ENCODE data around the gene PMFBP1.

The PMFBP1 gene

DNA sequence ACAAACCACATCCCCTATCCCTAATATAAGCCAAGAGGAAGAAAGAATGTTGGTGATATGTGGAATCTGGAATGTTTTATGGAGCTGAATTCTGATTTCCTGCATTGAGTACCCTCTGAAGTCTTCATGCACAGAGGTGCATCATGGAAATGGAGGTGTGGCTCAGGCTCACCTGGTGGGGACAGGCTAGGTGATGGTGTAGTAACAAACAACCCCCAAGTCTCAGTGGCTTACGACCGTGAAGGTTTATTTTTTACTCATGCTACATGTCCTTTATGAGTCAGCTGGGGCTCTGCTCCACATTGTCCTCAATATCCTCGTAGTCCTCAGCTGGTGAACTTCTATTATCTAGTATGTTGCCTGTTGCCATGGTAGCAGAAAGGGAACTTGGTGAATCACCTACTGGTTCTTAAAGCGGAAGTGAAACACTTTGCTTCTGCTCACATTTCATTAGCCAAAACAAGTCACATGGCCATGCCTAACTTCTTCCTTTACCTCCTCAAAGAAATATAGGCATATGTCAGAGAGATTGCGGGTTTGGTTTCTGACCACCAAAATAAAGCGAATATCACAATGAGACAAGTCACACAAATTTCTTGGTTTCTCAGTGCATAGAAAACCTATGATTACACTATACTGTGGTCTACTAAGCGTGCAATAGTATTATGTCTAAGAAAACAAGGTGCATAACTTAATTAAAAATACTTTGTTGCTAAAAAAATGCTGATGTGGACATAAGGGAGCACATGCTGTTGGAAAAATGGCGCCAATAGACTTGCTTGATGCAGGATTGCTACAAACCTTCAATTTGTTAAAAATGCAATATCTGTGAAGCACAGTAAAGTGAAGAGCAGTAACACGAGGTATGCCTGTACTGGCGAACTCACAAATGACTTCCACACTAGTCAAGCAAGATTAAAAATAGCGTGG lies at the start of gene PMFBP1:
Gene PMFBP1 (minus strand): TSS at position 51 of the 930 bp plus-strand sequence. CDS start 947 bp downstream, outside the sequence.
- peak; percentile 60 for DNase-seq

DNA sequence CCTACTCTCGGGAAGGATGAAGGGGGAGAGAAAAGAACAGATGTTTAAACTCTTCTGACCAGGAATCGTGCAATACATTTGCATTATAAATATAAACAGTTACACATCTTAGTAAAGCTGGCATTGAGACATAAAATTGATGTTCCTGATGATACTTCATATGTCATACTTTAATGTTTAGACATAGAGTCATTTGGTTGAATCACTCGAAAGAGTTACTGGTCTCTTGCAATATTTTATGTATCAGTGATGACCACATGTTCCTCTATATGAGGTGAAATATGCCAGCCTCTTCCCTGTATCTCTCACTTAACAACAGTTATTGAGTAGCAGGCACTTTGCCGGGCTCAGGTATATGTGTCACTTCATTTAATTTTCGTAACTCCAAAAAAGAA lies 49.7 kb upstream of the PMFBP1 start:
- no peak for DNase-seq

DNA sequence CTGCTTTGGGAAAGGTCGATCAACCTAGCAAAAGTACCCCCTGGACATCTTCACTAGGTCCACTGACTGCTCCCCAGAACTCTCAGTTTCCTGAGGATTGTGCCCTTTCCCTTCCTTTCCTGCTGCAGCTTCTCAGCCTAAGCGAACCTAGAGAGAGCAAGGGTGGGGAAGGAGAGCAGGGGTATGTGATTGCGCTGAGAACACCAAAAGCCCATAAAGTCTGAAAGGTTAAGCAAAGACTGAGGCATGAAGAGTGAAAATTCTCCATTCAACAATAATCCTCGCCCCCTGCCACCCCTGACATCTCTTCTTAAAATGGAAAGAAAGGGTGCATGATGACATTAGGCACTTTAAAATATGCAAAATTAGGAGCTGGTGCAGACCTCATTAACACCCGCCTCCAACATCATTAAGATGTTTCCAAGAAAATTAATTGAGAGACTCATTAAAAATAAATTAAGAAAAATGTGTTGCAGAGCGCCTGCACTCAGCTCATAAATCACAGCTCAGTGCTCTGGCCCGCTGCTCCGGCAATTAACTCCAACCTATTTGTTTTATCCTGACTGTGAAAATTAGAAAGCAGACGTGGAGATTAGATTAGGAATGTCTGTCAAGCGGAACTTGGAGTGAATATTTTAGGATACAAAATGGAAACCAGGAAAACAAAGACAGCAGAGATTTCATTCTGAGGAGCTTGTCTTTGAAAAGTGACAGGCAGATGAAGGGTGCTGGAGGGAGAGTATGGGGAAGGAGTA lies 49.1 kb upstream of the PMFBP1 start:
- DNase-seq: no peak

GRCh38 chr16:72219282-72219681 lies 47.3 kb upstream of the PMFBP1 start:
- no peak for DNase-seq

DNA sequence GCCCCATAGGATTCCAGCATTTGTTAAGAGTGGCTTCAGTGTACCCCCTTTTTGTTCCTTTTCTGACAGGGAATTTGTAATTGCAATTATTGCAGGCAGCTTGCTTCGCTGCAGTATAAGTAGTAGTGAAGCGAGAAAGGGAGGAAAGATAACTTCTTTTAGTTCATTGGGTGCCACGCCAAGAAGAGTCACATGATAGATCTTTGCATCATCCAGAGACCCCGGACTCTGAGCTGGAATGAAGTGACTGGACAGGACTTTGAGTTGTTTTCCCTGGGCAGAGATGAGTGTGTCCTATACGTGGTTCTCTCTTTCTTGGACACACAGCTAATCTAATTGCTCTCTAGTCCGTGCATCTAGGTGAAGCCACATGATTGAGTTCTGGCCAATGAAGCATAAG lies 44.8 kb upstream of the PMFBP1 start:
- no peak for DNase-seq

GRCh38 chr16:72214821-72215220 lies 42.9 kb upstream of the PMFBP1 start:
- no peak for DNase-seq

- no peak for DNase-seq
Observed at GRCh38 chr16:72211110-72211509, 39.2 kb upstream of the PMFBP1 start.

GRCh38 chr16:72210555-72210954 lies 38.6 kb upstream of the PMFBP1 start:
- peak; percentile 7 for DNase-seq

DNA sequence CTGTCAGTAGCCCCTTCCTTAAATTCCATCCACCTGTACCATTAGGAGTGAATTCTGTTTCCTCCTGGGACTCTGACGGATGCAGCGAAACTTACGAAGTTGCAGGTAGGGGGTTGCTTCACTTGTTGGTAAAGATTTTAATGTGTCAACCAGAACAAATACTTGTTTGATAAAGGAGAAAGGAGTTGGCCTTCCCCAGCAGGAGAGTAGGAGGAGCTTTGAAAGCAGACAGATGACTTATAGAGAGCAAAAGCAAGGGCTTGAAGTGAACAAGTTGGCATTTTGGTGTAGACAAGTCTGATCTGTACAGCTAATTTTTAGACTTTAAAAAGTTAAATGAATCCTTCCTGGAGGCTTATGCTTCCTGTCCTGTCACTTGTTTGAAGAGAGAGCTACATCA lies 38.1 kb upstream of the PMFBP1 start:
- DNase-seq: no peak

DNA sequence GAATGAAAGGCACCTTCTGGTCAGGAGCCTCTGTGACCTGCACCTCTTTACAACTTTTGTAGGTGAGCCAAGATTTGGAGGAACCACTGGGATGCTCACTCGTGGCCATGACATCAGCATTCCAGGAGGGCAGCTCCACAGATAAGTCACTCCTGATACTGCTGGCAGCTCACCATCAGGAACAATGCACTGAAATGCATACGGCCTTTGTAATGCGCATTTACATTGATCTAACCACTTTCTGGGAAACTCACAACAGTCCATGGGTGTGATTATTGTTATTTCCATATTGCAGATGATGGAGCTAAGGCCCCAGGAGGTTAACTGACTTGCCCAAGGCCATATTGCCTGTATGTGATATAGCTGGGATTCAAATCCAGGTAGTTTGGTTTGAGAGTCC lies 34.3 kb upstream of the PMFBP1 start:
- DNase-seq: no peak

DNA sequence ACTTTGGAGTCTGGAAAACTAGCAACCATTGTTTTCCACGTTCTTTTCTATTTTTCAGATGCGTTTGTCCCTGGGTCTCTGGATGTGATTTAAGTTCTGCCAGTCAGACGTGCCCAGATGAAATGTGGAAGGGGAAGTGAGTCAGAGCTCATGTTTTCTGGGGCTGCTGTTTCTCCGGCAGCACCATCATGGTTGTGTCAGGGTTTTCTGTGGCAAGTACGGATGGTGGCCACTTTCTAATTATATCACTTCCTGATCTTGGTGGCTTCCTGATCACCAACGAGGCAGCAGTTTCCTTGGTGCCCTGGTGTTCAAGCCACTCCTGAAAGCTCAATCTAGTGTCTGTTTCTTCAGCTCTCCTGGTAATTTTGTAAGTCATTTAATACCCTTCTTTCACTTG lies 31.4 kb upstream of the PMFBP1 start:
- peak; percentile 70 for DNase-seq

DNA sequence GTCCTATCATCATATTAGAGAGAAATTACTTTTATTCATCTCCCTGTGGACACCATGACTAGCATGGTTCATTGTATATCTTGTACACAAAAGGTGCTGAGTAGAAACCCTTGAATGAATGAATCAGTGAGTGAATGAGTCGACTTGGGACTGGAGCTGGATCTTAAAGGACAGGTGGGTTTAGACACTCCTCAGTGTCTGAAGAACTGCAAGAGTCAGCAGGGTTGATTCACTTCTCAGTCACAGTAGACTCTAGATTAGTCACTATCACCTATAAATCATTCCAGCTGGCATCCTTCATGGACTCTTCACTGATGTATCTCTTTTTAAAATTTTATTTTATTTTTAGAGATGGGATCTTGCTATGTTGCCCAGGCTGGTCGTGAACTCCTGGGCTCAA lies 30.1 kb upstream of the PMFBP1 start:
- peak; percentile 16 for DNase-seq

DNA sequence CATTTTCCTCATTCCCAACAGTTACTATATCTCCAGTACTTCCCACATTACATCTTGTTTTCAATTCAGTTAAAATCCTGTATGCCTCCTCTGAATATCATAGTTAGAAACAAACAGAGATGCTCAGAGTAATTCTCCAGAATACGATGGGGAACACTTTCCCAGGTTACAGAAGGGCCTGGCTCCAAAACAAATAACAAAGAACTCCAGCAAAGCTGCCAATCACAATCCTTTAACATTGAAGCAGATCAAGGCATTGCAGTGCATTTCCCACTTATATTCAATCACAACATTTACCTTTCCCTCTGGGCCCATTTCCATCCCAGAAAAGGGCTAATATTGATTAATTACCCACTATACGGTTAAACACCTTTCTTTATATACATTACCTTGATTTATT lies 29.4 kb upstream of the PMFBP1 start:
- DNase-seq: no peak

DNA sequence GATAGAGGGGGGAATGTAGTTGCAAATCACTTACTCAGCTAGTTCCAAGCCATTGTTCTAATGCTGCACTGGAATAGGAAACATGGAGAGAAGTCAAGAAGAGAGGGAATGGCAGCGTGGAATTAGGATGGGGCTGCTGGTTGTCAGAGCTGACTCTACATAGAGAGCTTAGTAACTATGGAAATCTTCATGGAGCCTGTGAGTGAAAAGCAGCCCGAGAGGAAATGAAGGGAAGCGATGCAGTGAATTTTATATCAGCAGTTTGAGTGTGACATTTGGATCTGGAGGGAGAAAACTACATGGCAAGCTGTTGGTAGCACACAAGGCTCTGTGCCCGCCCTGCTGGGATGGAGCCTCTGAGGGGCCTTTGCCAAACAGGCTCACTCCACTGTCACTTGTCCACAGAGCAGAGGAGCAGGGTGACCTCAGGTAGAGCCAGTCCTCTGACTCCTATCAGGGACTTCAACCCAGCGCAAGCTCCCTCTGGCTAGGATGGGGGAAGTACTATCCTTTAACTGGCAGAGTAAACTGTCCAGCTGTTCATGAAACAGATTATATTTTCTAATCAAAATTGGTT lies 27.9 kb upstream of the PMFBP1 start:
- DNase-seq: no peak

DNA sequence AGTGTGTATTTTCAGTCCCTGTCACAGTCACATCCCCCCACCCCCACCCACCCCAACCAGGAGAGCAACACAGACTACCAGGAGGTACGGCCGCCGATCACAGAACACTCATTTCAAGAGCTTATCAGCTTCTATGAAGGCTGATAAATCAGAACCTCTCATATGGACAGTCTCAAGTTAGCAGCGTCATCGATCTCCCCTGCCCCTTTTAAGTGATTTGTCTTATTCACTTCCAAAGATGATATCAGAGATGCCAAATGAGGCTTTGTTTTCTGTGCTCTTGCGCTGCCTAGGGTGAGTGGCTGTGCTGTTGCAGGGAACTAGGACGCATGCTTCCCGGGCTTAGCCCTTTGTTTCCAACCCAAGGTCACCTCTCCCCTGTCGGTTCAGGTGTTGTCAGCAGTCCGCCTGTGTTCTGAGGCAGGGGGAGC lies 26.8 kb upstream of the PMFBP1 start:
- DNase-seq: no peak

DNA sequence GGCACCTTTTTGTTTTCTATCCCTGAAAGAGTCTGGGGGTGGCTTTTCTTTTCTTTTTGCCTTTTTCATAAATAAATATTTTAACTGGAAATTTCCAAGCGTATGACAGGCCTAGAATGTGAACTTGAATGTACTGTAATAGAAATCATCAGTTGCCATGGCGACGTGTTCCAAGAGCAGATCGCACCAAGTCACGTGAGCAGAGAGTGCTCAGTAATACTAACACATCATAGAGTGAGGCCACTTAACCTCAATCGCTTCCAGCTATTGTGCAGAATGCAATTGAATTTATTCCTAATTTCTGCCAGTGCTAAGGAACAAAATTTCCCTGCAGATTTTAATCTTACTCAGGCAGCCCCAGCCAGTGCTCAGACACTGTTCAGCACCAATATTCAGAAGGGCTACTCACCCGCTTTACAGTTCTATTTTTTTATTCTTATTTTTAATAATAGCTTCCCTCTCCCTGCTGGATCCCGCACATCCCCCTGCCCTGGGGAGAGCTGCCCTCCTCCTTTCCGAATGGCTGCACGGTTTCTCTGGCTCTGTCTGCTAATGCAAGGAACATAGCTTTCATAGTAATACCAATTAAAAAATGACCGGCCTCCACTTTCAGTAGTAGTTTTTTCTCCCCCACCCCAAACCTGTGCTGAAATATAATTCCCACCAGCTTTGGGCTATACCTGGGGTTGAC lies 26.2 kb upstream of the PMFBP1 start:
- no peak for DNase-seq

DNA sequence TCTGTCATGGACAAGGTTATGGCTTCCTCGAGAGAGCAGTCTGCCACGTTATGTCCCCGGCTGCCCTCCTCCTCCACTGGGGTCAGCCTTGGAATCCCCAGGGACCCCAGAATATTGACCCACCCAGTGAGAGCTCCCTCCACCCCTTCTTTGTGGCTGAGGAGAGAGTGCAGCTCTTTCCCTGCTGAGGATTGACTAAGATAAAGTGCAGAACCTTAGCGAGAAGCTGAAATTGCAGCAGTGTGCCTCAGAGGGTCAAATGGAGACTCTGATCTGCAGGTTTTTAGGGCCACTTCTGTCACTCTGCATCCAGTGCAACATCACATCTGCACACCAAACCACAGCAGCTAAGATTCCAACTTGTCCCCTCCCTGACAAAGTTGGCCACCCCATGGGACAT lies 25.6 kb upstream of the PMFBP1 start:
- DNase-seq: no peak

DNA sequence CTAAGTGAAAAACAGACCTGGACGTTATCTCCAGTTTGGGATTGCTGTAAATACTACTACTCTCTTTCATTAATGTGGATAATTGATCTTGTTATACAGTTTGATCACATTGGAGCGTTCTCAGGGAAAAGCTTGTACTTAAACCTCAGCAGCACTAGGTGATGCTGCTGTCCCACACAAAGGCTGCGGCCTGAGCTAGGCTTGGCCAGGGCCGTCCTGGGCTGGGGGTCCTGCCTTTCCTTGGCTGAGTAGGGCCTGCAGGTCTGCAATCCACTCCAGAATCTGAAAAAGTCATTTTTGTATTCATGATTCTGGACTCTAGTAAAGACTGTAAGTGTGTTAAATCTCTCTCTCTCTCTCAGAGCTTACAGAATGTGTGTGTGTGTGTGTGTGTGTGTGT lies 23.7 kb upstream of the PMFBP1 start:
- DNase-seq: no peak

DNA sequence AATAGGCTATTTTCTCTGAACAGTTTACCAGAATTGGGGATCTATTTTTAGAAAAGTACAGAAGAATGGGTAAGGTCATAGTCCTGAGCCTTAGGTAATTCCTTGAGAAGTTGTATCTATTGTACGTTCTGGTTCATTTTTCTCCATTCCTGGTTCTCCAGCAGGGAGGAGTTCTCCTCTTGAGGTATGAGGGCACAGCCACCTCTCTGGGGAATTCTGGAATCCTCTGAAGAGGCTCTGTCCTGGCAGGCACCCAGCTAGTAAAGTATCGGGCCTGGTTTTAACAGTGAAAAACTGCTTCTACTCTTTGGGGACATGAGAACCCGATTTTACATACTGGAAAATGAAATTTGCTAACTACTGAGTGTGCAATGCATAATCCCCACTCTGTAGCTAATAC lies 19.6 kb upstream of the PMFBP1 start:
- no peak for DNase-seq

GRCh38 chr16:72189865-72190371 lies 18.0 kb upstream of the PMFBP1 start:
- no peak for DNase-seq

GRCh38 chr16:72188541-72188940 lies 16.6 kb upstream of the PMFBP1 start:
- DNase-seq: no peak

DNA sequence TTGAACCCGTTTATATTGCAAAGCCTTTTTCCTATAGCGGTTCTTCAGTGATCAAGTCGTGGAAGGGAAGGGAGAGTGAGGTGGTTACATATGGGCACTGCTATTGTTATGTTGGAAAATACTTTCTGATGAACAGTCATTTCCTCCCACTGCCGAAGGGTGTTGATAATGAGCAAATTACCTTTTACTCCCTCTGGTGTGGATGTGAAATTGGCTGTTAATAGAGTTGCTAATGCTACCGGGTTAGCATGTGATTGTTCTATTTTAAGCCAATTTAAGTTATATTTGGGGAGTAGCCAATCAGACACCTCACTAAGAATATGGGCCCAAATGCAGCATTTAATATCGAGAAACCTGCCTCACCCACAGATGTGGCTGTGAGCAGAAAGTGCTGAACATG lies 15.6 kb upstream of the PMFBP1 start:
- DNase-seq: no peak

DNA sequence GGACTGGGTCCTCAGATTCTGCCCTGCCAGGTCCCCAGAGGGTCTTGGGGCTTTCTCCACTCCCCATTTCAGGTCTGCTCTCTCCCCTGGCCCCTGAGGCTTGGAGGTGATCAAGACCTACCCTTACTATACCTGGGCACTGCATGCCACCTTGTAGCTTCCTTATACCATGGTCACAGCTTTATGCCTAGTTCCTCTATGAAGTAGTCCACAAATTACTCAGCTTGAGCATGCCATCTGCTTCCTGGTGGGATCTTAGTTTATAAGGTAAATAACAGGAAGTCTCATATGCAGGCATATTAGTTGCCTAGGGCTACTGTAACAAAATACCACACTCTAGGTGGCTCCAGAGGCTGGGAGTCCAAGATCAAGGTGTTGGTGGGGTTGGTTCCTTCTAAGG lies 11.0 kb upstream of the PMFBP1 start:
- no peak for DNase-seq

All from activated CD4-positive, alpha-beta T cell treated with anti-CD3 and anti-CD28 coated beads, Interleukin-2, Interleukin-6, amounts not matched to agents 100 ng/mL and 50 ng/mL, durations not matched to agents 16 hours and 8 hours (primary cell).